RKO (cell line): Measurements from ENCODE around the gene DENND1C.
A peak's percentile ranks its signal among the peaks of the same experiment; 100 is the strongest.
"Not testable (repeated sequence)": the region's sequence is repeated elsewhere in the genome, so short reads cannot be mapped to it uniquely, and the experiment has no call there.

Experiments used
- DNase-seq: peaks from one replicate; pipeline ENCODE4 v3.0.0-alpha.2; 2016; ENCODE audit warnings: low spot score

Gene DENND1C

GRCh38 chr19:6455924-6456323 lies 25.7 kb downstream of the DENND1C start:
- no peak for DNase-seq

GRCh38 chr19:6453951-6454565 lies 27.5 kb downstream of the DENND1C start:
- DNase-seq, result no peak

GRCh38 chr19:6452899-6453298 lies 28.7 kb downstream of the DENND1C start:
- DNase-seq, result no peak

- no peak for DNase-seq
These were observed 29.4 kb downstream of the DENND1C start for GRCh38 chr19:6452223-6452614.

GRCh38 chr19:6451583-6452222 lies 29.9 kb downstream of the DENND1C start:
- DNase-seq, result no peak

- DNase-seq, result no peak
These were observed 31.4 kb downstream of the DENND1C start for GRCh38 chr19:6450166-6450565.

DNA sequence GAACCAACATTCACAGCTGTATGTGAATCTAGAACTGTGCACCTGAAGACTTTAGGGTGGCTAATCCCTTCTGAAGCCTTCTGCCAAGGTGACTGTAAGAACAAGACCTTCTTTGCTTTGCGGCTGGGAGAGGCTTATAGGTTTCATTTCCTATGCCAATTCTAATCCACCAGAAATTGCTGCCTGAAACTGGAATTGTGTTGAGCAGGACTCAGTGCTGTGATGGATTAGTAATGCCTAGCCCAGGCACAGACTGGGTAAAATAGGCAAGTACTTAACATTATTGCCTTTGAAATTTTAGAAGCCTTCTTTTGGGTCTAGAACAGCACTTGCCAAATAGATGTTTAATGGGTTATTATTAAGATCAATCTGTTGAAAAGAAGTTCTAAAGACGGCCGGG lies 33.5 kb downstream of the DENND1C start:
- DNase-seq, result no peak

DNA sequence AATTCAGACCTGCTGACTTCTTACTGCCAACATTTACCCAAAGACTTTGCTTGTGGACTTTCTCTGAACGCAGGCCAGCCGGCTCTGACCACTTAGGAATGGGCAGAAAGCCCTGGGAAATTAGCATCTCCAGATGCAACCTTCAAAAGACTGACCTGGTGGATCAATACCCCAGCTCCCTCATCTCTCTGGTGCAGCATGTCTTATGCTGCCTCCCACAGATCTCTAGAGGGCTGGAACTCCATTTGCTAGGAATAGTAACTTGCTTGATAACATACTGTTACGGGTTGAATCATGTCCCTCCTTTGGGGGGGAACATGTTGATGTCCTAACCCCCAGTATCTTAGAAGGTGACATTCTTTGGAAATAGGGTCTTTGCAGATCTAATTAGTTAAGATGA lies 35.1 kb downstream of the DENND1C start:
- DNase-seq, result no peak

- no peak for DNase-seq
These were observed 37.6 kb downstream of the DENND1C start for GRCh38 chr19:6443986-6444385.

DNA sequence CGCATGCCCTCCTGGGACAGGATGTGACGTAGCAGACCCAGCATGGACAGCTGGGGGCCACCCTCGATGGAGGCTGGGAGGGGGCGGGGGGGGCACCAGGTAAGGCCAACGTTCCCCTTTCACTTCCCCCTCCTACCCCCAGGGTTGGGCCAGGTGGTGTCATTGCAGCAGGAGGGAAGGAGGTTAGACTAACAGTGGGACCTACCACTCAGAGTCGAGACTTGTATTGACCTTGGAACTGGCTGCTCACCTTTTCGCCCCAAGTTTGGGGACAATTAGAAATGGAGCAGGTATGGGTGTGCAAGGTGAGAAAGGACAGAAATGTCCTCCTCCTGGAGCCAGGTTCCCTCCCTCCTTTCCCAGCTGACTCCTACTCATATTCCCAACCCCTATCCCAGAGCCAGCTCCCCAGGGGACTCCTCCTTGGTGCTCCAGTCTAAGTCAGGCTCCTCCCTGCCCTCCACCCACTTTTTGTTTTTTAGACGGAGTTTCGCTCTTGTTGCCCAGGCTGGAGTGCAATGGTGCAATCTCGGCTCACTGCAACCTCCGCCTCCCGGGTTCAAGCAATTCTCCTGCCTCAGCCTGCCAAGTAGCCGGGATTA lies 39.4 kb downstream of the DENND1C start:
- DNase-seq, result no peak

- DNase-seq, result no peak
These were observed 40.7 kb downstream of the DENND1C start for GRCh38 chr19:6440905-6441304.

GRCh38 chr19:6439743-6440142 lies 41.8 kb downstream of the DENND1C start:
- DNase-seq, result no peak

DNA sequence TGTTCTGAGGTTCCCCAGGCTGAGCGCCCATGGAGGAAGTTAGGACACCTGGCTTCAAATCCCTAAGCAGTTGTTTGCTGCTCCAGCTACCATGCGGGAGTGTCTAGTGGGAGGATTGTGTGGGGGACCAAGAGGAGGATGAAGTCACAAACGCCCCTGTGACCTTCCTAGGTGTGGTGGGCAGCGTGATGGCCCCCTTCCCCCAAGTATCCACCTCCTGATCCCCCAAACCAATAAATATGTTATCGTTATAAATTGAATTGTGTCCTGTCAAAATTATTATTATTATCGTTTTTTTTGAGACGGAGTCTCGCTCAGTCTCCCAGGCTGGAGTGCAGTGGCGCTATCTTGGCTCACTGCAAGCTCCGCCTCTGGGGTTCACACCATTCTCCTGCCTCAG lies 47.9 kb downstream of the DENND1C start, which contains the start of gene SLC25A41:
Gene SLC25A41, minus strand, starts transcription at position 101 of the 400 bp plus-strand sequence. Its CDS starts 70 bp downstream, at position 31.
- no peak for DNase-seq

DNA sequence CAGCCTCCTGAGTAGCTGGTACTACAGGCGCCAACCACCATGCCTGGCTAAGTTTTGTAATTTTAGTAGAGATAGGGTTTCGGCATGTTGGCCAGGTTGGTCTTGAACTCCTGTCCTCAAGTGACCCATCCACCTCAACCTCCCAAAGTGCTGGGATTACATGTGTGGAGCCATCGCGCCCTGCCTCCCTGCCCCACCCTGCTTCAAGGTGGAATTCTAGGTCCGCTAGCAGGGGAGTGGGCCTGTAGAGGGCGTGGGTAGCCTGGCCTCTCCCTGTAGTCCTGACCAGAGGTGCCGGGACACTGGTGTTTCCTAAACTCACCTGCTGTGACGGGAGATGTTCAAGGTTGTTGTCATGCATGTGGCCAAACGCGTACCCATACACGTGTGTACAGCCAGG lies 48.4 kb downstream of the DENND1C start:
- no peak for DNase-seq

- DNase-seq, result no peak
These were observed 49.7 kb downstream of the DENND1C start for GRCh38 chr19:6431891-6432290.

DNA sequence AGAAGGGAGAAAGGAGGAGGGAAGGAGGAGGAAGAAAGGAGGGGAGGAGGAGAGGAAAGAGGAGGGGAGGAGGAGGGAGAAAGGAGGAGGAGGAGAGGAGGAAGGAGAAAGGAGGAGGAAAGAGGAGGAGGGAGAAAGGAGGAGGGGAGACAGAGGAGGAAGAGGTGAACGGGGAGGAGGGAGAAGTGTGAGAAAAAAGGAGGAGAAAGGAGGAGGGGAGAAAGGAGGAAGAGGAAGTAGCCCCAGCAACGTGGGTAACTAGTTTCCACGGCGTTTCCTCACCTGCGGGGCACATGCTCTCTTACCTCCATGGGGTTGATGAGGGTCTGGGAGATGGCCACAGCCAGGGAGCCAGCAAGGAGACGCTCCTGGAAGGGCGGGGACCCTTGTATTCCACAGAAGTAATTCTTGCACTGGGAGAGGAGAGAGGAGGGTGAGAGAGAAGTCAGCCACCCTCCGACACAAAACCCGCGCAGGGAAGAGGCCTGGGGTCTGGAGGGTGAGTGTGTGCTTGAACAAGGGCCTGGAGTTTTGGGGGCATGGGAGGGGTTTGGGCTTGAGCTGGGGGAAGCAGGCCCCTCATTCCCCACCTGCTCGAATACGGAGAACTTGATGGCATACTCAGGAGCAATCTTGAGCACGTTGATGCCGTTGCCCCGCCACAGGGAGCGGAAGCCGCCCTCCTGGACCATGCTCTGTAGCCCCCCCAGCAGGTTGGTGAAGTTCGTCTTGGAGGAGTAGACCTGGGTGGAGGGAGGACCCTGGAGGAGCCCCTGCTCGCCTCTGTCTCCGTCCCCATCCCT lies 52.0 kb downstream of the DENND1C start:
- no peak for DNase-seq

GRCh38 chr19:6428692-6429418 lies 52.7 kb downstream of the DENND1C start:
- DNase-seq, result not testable (repeated sequence)

DNA sequence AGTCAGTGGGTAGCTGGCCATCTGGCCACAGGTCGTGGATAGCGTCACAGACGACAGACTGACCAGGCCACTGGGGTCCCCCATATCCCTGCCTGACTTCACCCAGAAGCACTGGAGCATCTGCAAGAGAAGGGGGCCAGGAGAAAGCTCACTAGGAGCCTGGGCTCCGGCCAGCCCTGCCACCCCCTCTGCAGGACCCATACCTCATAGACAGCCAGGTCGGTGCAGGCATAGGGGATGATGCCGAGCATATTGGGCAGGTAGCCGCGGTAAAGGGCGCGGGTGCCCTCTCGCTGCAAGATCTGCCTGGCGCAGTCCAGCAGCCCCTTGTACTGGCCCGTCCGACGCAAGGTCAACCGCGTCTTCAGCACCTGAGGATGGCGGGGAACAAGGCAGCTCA lies 54.5 kb downstream of the DENND1C start:
- no peak for DNase-seq

DNA sequence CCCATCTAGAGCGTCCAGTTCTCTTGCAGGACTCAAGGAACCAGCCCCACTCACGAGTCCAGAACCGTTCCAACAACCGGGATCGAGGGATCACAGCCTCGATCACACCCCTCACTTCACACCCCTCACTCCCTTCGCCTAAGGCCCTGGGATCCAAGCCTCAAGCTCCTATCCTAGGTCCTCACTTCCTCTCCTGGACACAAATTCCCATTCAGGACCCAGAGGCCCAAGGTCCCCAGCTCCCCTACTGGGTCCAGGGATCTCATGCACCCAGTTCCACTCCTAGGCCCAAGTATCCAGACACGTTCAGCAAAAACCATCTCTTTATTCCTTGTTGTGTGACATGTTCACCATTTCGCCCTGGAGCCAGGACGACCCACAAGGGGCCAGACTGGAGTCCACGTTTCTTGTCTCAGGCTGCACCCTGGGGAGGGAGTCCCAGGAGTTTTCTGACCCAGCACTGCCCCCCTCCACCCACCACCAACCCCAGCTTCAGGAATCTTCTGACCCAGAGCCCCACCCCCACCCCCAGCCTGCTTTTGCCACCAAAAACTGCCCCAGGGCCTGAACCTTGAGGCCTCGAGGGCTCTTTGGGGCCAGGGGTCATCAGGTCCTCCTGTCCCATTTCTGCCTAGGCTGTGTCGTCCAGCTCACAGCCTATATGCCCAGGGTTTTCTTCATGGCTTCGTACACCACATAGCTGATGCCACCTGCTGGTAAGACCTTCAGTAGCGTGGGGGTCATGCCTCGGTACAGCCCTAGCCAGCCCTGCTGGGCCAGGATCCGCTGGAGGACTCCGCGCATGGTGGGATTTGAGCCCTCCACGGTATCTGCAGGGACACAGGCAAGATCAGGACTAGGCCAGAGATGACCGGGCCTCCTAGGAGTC lies 55.6 kb downstream of the DENND1C start:
- peak; percentile 22 for DNase-seq

GRCh38 chr19:6424939-6425731 lies 56.5 kb downstream of the DENND1C start:
- DNase-seq, result peak; percentile 100
